CD4-positive, alpha-beta memory T cell (primary cell): ENCODE results near the gene CDK11B. TPM values are rescaled to one million over a fixed set of nuclear protein-coding genes. Genes with fewer than 3 reads are reported as not detected.
"Not testable (repeated sequence)": the region's sequence is repeated elsewhere in the genome, so short reads cannot be mapped to it uniquely, and the experiment has no call there.

Experiments
- CTCF ChIA-PET: fragments of 350-600 bp; sonication (Branson Sonifier 250); formaldehyde crosslinking; loops from one replicate; lab custom pipeline; 2021; ENCODE audit warnings: inconsistent platforms; ENCODE audit not compliant: partially characterized antibody; lab: Charles Lee
- POLR2A ChIA-PET: fragments of 350-600 bp; sonication (Branson Sonifier 250); formaldehyde crosslinking; loops from one replicate; lab custom pipeline; 2021; ENCODE audit not compliant: partially characterized antibody; lab: Charles Lee
- DNase-seq, 5 donors: peaks; one replicate each; pipeline versions ENCODE4 v3.0.0 to v3.0.0-alpha.2; 2020 to 2022; ENCODE audit warnings: mixed read lengths in 1 of 5
- H3K27ac ChIP-seq: one replicate; pipeline ENCODE4 v1.7.0; 2013; ENCODE audit warnings: low read depth, low read length
- H3K27me3 ChIP-seq: 2 replicates; pipeline ENCODE4 v1.7.0; 2013; ENCODE audit warnings: mild to moderate bottlenecking, low read length, moderate library complexity; ENCODE audit not compliant: insufficient read depth
- H3K36me3 ChIP-seq: 2 replicates; pipeline ENCODE4 v1.7.0; 2013; ENCODE audit warnings: mild to moderate bottlenecking, low read length, moderate library complexity; ENCODE audit not compliant: insufficient read depth
- H3K4me1 ChIP-seq: 2 replicates; pipeline ENCODE4 v1.7.0; 2013; ENCODE audit warnings: mild to moderate bottlenecking, low read length, moderate library complexity; ENCODE audit not compliant: insufficient read depth
- H3K4me3 ChIP-seq, 2 donors: one replicate each; pipeline ENCODE4 v1.7.0; 2013; ENCODE audit warnings: low read length in 2 of 2, mild to moderate bottlenecking in 1 of 2
- H3K9me3 ChIP-seq, 2 donors: one replicate each; pipeline ENCODE4 v1.7.0; 2013; ENCODE audit warnings: low read length in 2 of 2, control low read depth in 1 of 2; ENCODE audit not compliant: control insufficient read depth in 1 of 2
- H3K27ac Mint-ChIP-seq, 7 donors: one replicate each; pipeline ENCODE4 v1.8.0; 2020 to 2021; ENCODE audit warnings: mixed read lengths in 7 of 7, mild to moderate bottlenecking in 6 of 7, inconsistent platforms in 3 of 7, moderate library complexity in 3 of 7
- H3K27me3 Mint-ChIP-seq, 2 donors: one replicate each; pipeline ENCODE4 v1.8.0; 2020 to 2021; ENCODE audit warnings: mixed read lengths in 2 of 2
- H3K36me3 Mint-ChIP-seq, 2 donors: one replicate each; pipeline ENCODE4 v1.8.0; 2020 to 2021; ENCODE audit warnings: mixed read lengths in 2 of 2, inconsistent platforms in 1 of 2, mild to moderate bottlenecking in 1 of 2
- H3K4me1 Mint-ChIP-seq, 4 donors: one replicate each; pipeline ENCODE4 v1.8.0; 2020 to 2021; ENCODE audit warnings: mixed read lengths in 4 of 4, mild to moderate bottlenecking in 1 of 4
- H3K4me3 Mint-ChIP-seq, 8 donors: one replicate each; pipeline ENCODE4 v1.8.0; 2020 to 2021; ENCODE audit warnings: mixed read lengths in 8 of 8, mild to moderate bottlenecking in 7 of 8, moderate library complexity in 6 of 8, inconsistent platforms in 3 of 8
- H3K9me3 Mint-ChIP-seq, 8 donors: one replicate each; pipeline ENCODE4 v1.8.0; 2020 to 2021; ENCODE audit warnings: mixed read lengths in 8 of 8, mild to moderate bottlenecking in 5 of 8, inconsistent platforms in 3 of 8, moderate library complexity in 1 of 8
- intact Hi-C: fragments of 100-400 bp; cut with micrococcal nuclease; formaldehyde crosslinking; loops from one replicate; pipeline ENCODE4 v1.15.1; 2023
- polyA plus RNA-seq, 2 donors: library from polyadenylated mRNA; unstranded; fragments of 300-500 nt; fragmentation: Illumina TruSeq; gene quantifications; one replicate each; pipeline ENCODE4 v1.2.3, GENCODE V29; 2021
- total RNA-seq, 2 experiments: library from RNA; stranded (reverse); gene quantifications; one replicate each; pipeline ENCODE4 v1.2.3, GENCODE V29; 2021

The CDK11B gene
- total and polyA plus RNA-seq, 4 experiments from 2014 or later, result 2.5 to 44.7 (median 34.3) TPM

GRCh38 chr1:1646326-1646725 is 12.5 kb downstream of the CDK11B start:
- H3K36me3 ChIP-seq, result peaks cover 10% of the 10 kb centered on the region
- H3K9me3 Mint-ChIP-seq, CTCF ChIA-PET, H3K27ac ChIP-seq, H3K4me1 Mint-ChIP-seq, H3K27ac Mint-ChIP-seq, H3K9me3 ChIP-seq, POLR2A ChIA-PET, H3K4me3 ChIP-seq, DNase-seq, intact Hi-C loops, H3K4me1 ChIP-seq, H3K27me3 Mint-ChIP-seq, H3K27me3 ChIP-seq, H3K4me3 Mint-ChIP-seq: not testable (repeated sequence)
- H3K36me3 Mint-ChIP-seq, result peaks cover 34 to 39% of the 10 kb centered on the region in 2 donors

GRCh38 chr1:1640711-1641461 is 17.9 kb downstream of the CDK11B start:
- POLR2A ChIA-PET, DNase-seq, H3K9me3 Mint-ChIP-seq, H3K4me3 ChIP-seq, H3K27me3 ChIP-seq, CTCF ChIA-PET, H3K9me3 ChIP-seq, H3K27me3 Mint-ChIP-seq, H3K4me3 Mint-ChIP-seq, H3K4me1 Mint-ChIP-seq, H3K27ac Mint-ChIP-seq, H3K36me3 ChIP-seq, intact Hi-C loops, H3K4me1 ChIP-seq, H3K27ac ChIP-seq: not testable (repeated sequence)
- peaks cover 4 to 12% of the 10 kb centered on the region in 2 donors for H3K36me3 Mint-ChIP-seq

GRCh38 chr1:1640081-1640480 is 18.7 kb downstream of the CDK11B start:
- H3K4me3 ChIP-seq, H3K4me1 Mint-ChIP-seq, H3K27ac Mint-ChIP-seq, DNase-seq, H3K4me3 Mint-ChIP-seq, H3K36me3 Mint-ChIP-seq, POLR2A ChIA-PET, H3K27me3 ChIP-seq, H3K27me3 Mint-ChIP-seq, H3K4me1 ChIP-seq, H3K27ac ChIP-seq, CTCF ChIA-PET, H3K36me3 ChIP-seq, H3K9me3 Mint-ChIP-seq, intact Hi-C loops, H3K9me3 ChIP-seq: not testable (repeated sequence)

GRCh38 chr1:1639368-1639767 is 19.4 kb downstream of the CDK11B start:
- POLR2A ChIA-PET, result interaction anchor here (1.0 kb wide), 1 partner anchor 9 kb away, joined by 4 read pairs; no protein-coding TSS in a partner anchor
- DNase-seq, H3K27me3 ChIP-seq, intact Hi-C loops, CTCF ChIA-PET, H3K9me3 Mint-ChIP-seq, H3K4me3 ChIP-seq, H3K36me3 ChIP-seq, H3K27me3 Mint-ChIP-seq, H3K4me1 Mint-ChIP-seq, H3K4me3 Mint-ChIP-seq, H3K4me1 ChIP-seq, H3K9me3 ChIP-seq, H3K27ac ChIP-seq, H3K36me3 Mint-ChIP-seq: not testable (repeated sequence)
- H3K27ac Mint-ChIP-seq, result peak overlapping the region in 1 of 7 donors; percentile 64

- H3K27me3 ChIP-seq, DNase-seq, H3K36me3 ChIP-seq, H3K36me3 Mint-ChIP-seq, H3K27ac ChIP-seq, intact Hi-C loops, H3K27me3 Mint-ChIP-seq, H3K9me3 ChIP-seq, H3K4me3 ChIP-seq, CTCF ChIA-PET, H3K9me3 Mint-ChIP-seq, H3K4me1 Mint-ChIP-seq, H3K4me3 Mint-ChIP-seq, H3K27ac Mint-ChIP-seq, H3K4me1 ChIP-seq: not testable (repeated sequence)
- POLR2A ChIA-PET, result interaction anchor here (1.0 kb wide), 1 partner anchor 8 kb away, joined by 4 read pairs; no protein-coding TSS in a partner anchor
Observed at GRCh38 chr1:1638528-1638927, 20.3 kb downstream of the CDK11B start.

GRCh38 chr1:1637479-1637875 is 21.3 kb downstream of the CDK11B start:
- DNase-seq, result peak in 1 of 5 donors; percentile 31
- CTCF ChIA-PET, H3K4me1 Mint-ChIP-seq, H3K9me3 ChIP-seq, H3K4me3 Mint-ChIP-seq, H3K36me3 Mint-ChIP-seq, H3K27ac ChIP-seq, H3K27me3 ChIP-seq, intact Hi-C loops, H3K27me3 Mint-ChIP-seq, H3K36me3 ChIP-seq, POLR2A ChIA-PET, H3K4me1 ChIP-seq, H3K4me3 ChIP-seq, H3K9me3 Mint-ChIP-seq, H3K27ac Mint-ChIP-seq: not testable (repeated sequence)

- H3K27me3 Mint-ChIP-seq, H3K27ac ChIP-seq, H3K9me3 ChIP-seq, H3K4me1 ChIP-seq, H3K4me1 Mint-ChIP-seq, CTCF ChIA-PET, H3K36me3 Mint-ChIP-seq, POLR2A ChIA-PET, intact Hi-C loops, H3K27me3 ChIP-seq, H3K4me3 ChIP-seq, H3K27ac Mint-ChIP-seq, H3K9me3 Mint-ChIP-seq, H3K36me3 ChIP-seq: not testable (repeated sequence)
- DNase-seq, result peak in 1 of 5 donors; percentile 29
- H3K4me3 Mint-ChIP-seq, result peak overlapping the region in 1 of 8 donors; percentile 30
Observed at GRCh38 chr1:1636621-1637478, 22.0 kb downstream of the CDK11B start.
